ENCODE results near the gene ARHGEF37.
"Not testable (repeated sequence)": the region's sequence is repeated elsewhere in the genome, so short reads cannot be mapped to it uniquely, and the experiment has no call there.

Gene ARHGEF37

DNA sequence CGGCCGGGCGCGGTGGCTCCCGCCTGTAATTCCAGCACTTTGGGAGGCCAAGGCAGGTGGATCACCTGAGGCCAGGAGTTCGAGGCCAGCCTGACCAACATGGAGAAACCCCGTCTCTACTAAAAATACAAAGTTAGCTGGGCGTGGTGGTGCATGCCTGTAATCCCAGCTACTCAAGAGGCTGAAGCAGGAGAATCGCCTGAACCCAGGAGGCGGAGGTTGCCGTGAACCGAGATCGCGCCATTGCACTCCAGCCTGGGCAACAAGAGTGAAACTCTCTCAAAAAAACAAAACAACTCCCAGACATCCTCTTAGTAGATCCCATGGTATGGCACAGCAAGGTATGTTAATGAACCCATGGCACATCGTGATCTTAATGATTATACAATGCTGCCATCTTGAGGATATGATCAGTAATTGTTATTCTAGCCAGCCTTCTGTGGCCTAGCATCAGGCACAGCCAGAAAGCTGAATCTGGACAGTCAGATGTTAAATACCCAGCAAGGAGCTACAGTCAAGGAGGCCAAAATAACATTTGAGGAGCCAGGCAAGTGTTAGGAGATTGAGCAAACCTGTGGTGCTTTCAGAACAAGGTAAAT lies 16.7 kb upstream of the ARHGEF37 start:
- not testable (repeated sequence) for H3K4me3 ChIP-seq (ENCODE audit: control insufficient read depth, low read depth, low read length)
- TF ChIP-seq CTCF (conservative IDR thresholded peaks at IDR 0.05; ENCODE audit: control insufficient read depth, insufficient read depth, low read depth, low read length): peak; percentile 57
- DNase-seq (ENCODE audit: low read depth): peak; percentile 87

- no peak for TF ChIP-seq CTCF (conservative IDR thresholded peaks at IDR 0.05; ENCODE audit: control insufficient read depth, insufficient read depth, low read depth, low read length)
- no peak overlapping the region for H3K4me3 ChIP-seq (ENCODE audit: control insufficient read depth, low read depth, low read length)
- no peak for DNase-seq (ENCODE audit: low read depth)
Observed at GRCh38 chr5:149567226-149567625, 14.1 kb upstream of the ARHGEF37 start.

DNA sequence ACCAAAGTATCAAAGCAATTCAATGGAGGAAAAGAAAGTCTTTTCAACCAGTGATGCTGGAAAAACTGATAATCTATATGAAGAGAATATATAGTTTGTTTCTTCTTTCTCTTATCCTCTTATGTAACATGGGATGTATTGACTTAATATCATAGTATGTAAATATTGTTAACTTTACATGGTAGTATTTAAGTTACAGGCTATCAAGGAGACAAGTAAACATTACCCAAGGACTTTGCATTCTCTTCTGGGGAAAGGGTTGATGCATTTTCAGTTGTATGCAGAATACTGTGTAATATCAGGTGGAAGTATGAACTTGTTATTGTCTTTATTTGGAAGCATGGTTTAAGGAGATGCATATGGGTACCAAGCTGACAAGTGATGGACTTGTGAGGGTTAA lies 9.1 kb upstream of the ARHGEF37 start:
- DNase-seq (ENCODE audit: low read depth): no peak
- TF ChIP-seq CTCF (conservative IDR thresholded peaks at IDR 0.05; ENCODE audit: control insufficient read depth, insufficient read depth, low read depth, low read length): no peak

DNA sequence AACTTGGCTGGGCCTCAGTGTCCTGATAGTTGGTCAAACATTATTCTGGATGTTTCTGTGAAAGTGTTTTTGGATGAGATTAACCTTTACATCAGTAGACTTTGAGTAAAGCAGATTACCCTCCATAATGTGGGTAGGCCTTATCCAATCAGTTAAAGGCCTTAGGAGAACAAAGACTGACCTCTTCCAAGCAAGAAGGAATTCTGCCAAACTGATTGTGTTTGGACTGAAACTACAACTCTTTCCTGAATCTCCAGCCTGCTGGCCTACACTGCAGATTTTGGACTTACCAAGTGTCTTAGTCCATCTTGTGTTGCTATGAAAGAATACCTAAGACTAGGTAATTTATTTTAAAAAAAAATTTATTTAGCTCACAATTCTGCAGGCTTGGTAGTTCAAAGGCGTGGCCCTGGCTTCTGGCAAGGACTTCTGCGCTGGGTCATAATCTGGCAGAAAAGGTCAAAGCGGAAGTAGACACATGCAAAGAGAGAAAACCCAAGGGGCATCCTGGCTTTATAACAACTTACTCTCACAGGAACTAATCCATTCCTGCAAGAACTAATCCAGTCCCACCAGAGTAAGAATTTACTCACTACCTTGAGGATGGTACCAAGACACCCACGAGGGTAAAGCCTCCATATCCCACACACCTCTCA lies 8.6 kb upstream of the ARHGEF37 start:
- no peak for TF ChIP-seq CTCF (conservative IDR thresholded peaks at IDR 0.05; ENCODE audit: control insufficient read depth, insufficient read depth, low read depth, low read length)
- DNase-seq (ENCODE audit: low read depth): no peak

More for the DNA sequence above, 9.1 kb upstream of the ARHGEF37 start:
- H3K4me3 ChIP-seq (ENCODE audit: control insufficient read depth, low read depth, low read length): no peak overlapping the region

GRCh38 chr5:149575131-149575530 lies 6.2 kb upstream of the ARHGEF37 start:
- no peak for TF ChIP-seq CTCF (conservative IDR thresholded peaks at IDR 0.05; ENCODE audit: control insufficient read depth, insufficient read depth, low read depth, low read length)
- no peak overlapping the region for H3K4me3 ChIP-seq (ENCODE audit: control insufficient read depth, low read depth, low read length)
- DNase-seq (ENCODE audit: low read depth): no peak

More for the DNA sequence above, 8.6 kb upstream of the ARHGEF37 start:
- H3K4me3 ChIP-seq (ENCODE audit: control insufficient read depth, low read depth, low read length): no peak overlapping the region

GRCh38 chr5:149576021-149576420 lies 5.3 kb upstream of the ARHGEF37 start:
- no peak overlapping the region for H3K4me3 ChIP-seq (ENCODE audit: control insufficient read depth, low read depth, low read length)
- no peak for DNase-seq (ENCODE audit: low read depth)
- no peak for TF ChIP-seq CTCF (conservative IDR thresholded peaks at IDR 0.05; ENCODE audit: control insufficient read depth, insufficient read depth, low read depth, low read length)
